Measurements from ENCODE around the gene ARHGAP35. TPM values are rescaled to one million over a fixed set of nuclear protein-coding genes. Genes with fewer than 3 reads are reported as not detected.
A peak's percentile ranks its signal among the peaks of the same experiment; 100 is the strongest.

Gene ARHGAP35
- 10 to 100 TPM; 51.9 to 69.8 (median 63.4) TPM for total RNA-seq (2021; fragmentation: NEBNext Ultra II Directional; extraction: Animal tissue kit (Norgen Biotek cat#: 25700))
- long read RNA-seq, partial matches to known transcripts: 0 of 19 reads
- long read RNA-seq, other reads (novel, unspliced or antisense): 19 of 19 reads

DNA sequence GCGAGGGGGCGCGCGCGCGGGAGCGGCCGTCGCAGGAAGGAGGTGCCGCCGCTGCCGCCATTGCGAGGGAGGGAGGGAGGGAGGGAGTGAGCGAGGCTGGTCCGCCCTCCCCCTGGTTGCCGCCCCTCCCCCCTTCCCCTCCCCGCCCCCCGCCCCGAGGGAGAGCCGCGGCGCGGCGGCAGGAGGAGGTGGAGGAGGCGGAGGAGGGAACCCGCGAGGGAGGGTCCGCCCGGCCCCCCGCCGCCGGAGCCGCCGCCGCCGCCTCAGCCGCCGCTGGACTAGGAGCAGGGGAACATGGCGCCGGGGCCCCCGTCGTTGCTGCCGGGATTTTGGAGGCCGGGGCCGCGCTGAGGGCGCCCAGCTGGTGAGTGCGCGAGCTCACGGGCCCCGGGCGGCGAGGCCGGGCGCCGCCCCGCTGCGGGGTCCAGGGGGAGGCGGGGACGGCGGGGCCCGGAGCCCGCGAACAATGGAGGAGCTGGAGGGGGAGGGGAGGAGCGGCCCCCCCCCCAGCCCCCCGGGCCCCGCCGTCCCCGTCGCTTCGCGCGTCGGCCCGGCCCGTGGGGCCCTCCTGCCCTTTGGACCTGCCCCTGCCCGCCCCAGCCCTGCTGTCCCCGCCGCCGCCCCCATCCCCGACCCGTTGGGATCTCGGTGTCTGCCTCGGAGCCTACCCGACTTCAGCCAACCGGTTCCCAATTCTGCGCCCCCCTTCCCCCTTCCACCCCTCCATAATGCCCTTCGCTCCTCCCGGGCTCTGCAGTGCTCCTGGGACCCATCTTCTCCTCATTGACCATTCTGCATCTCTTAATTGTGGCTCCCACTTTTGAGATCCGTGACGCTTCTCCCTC is at the start of gene ARHGAP35:
TSS of gene ARHGAP35 (plus strand) at position 152 of the 845 bp plus-strand sequence. CDS start 57,679 bp downstream, outside the sequence.
- Mint-ChIP-seq H3K27ac (peak within 1 kb of the TSS; percentile 93), H3K4me1 (ENCODE audit: low read depth) (peaks cover 16% of the 10 kb centered on the region), H3K9me3 (no peaks in the 10 kb centered on the region), H3K4me3 (peak within 1 kb of the TSS; percentile 89), H3K36me3 (ENCODE audit: low read depth) (peaks cover 13% of the 10 kb centered on the region; the same call in 1 of the 2 replicates), H3K27me3 (ENCODE audit: insufficient read depth) (peaks cover 6% of the 10 kb centered on the region)
- TF ChIP-seq, protein P1, sequence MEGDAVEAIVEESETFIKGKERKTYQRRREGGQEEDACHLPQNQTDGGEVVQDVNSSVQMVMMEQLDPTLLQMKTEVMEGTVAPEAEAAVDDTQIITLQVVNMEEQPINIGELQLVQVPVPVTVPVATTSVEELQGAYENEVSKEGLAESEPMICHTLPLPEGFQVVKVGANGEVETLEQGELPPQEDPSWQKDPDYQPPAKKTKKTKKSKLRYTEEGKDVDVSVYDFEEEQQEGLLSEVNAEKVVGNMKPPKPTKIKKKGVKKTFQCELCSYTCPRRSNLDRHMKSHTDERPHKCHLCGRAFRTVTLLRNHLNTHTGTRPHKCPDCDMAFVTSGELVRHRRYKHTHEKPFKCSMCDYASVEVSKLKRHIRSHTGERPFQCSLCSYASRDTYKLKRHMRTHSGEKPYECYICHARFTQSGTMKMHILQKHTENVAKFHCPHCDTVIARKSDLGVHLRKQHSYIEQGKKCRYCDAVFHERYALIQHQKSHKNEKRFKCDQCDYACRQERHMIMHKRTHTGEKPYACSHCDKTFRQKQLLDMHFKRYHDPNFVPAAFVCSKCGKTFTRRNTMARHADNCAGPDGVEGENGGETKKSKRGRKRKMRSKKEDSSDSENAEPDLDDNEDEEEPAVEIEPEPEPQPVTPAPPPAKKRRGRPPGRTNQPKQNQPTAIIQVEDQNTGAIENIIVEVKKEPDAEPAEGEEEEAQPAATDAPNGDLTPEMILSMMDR (IDR thresholded peaks at IDR 0.05): no peak; the same call in 1 of the 2 replicates
- no peak for DNase-seq

DNA sequence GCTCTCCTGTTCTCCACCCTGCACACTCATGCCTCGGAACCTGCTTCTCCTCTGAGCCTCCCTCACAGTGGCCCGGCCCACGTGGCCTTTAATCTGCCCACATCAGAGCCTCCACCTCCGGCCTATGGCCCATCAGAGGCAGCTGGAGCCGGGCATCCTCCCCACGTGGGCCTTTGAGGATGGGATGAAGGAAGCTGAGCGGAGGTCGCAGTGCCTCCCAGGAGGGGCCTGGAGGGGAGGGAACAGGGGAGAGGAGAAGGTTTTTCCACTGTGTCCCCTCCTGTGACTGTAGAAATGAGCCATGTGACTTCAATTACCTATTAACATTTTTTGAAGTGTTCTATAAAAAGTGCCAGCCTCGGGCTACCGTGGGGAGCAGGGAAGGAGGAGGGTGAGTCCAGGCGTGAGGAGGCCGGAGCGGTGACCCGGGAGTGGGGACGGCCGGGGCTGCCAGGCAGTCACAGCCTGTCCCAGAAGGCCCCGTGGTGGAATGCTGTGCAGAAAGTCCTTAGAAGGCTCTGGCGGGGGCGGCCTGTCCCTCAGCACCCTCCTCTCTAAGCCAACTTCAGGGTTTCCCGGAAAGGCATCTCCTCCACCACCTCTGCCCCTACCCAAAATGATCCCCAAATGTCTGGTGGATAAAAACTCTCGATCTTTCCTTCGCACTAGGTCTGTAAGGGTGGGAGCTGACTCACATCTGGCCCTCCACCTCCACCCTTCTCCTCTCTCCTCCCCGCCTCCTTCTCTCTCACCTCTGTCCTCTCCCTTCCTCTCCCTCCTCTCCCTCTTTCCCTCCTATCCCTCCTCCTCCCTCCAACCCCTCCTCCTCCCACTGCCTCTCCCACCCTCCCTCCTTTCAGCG is 47.6 kb upstream of the ARHGAP35 start:
- DNase-seq: no peak
- Mint-ChIP-seq H3K27me3 (ENCODE audit: insufficient read depth) (no peaks in the 10 kb centered on the region; the same call in 1 of the 2 replicates), H3K9me3 (no peaks in the 10 kb centered on the region), H3K27ac (peak overlapping the region; percentile 19; the same call in 1 of the 2 replicates), H3K36me3 (ENCODE audit: low read depth) (no peaks in the 10 kb centered on the region), H3K4me3 (no peak overlapping the region), H3K4me1 (ENCODE audit: low read depth) (peaks cover 14% of the 10 kb centered on the region)
- TF ChIP-seq, protein P1 (IDR thresholded peaks at IDR 0.05): no peak

DNA sequence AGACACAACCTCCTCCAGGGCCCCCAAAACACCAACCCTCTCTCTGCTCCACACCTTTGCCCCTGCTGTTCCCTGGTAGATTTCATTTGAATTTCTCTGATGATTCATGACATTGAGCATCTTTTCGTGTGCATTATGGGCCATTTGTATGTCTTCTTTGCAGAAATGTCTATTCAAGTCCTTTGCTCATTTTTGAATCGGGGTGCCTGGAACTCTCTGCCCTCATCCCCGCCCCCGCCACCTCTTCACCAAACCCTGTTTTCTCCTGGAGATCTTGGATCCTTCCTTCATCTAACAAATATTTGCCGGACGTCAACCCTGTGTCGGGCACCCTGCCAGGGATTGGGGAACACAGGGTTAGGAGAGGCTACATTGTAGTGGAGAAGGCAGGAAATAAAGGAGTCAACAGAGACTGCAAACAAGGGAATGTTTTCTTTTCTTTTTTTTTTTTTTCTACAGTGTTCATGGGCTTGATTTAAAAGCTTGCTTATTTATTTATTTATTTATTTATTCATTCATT is 46.9 kb upstream of the ARHGAP35 start:
- Mint-ChIP-seq H3K27me3 (ENCODE audit: insufficient read depth) (no peaks in the 10 kb centered on the region; the same call in 1 of the 2 replicates), H3K9me3 (no peaks in the 10 kb centered on the region), H3K4me1 (ENCODE audit: low read depth) (peaks cover 14% of the 10 kb centered on the region), H3K27ac (peak overlapping the region; percentile 19; the same call in 1 of the 2 replicates), H3K36me3 (ENCODE audit: low read depth) (no peaks in the 10 kb centered on the region), H3K4me3 (no peak overlapping the region; the same call in 1 of the 2 replicates)
- peak; percentile 43 for DNase-seq
- TF ChIP-seq, protein P1 (IDR thresholded peaks at IDR 0.05): no peak

DNA sequence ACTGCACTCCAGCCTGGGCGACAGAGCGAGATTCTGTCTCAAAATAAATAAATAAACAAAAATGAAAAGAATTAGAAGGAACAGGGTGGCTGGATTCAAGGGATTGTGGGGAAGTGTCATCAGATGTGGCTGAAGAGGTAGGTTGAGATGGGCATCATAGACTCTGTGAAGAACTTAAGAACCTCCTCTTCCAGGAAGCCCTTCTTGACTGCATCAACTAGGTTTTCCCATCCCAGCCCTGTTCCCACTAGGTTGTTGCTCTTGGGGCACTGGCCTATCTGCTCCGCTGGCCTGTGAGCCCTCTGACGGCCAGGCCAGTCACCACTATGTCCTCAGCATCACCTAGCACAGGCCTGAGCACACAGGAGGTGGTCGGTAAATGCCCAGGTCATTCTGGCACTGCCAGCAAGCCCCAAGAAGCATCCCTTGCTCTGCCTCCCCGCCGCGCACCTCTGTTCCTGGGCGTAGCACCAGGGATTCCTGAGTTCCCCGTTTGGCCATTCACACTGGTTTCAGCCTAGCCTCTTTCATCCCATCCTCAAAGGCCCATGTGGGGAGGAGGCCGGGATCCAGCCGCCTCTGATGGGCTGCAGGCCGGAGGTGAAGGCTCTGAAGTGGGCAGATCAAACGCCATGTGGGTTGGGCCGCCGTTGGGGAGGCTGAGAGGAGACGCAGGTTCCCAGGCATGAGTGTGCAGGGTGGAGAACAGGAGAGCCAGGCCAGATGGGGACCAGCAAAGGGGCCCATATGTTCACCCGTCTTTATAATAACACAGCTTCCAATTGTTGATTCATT is 44.8 kb upstream of the ARHGAP35 start:
- no peak overlapping the region for H3K4me3 Mint-ChIP-seq
- no peaks in the 10 kb centered on the region; the same call in 1 of the 2 replicates for H3K27me3 Mint-ChIP-seq (ENCODE audit: insufficient read depth)
- H3K36me3 Mint-ChIP-seq (ENCODE audit: low read depth): no peaks in the 10 kb centered on the region
- TF ChIP-seq, protein P1 (IDR thresholded peaks at IDR 0.05): no peak
- no peak for DNase-seq
- H3K9me3 Mint-ChIP-seq: no peaks in the 10 kb centered on the region
- no peak overlapping the region for H3K27ac Mint-ChIP-seq
- H3K4me1 Mint-ChIP-seq (ENCODE audit: low read depth): peaks cover 14% of the 10 kb centered on the region

Data from HFFc6 (cell line).